AG04450 (cell line): ENCODE data around the gene IP6K3. TPM values are rescaled to one million over a fixed set of nuclear protein-coding genes. Genes with fewer than 3 reads are reported as not detected.

Source experiments
- CTCF ChIA-PET: fragments of 300-600, 350-600 bp; formaldehyde crosslinking; extraction: SDS; loops from one replicate; lab custom pipeline; 2022; ENCODE audit warnings: antibody characterized with exemption, inconsistent platforms; lab: Charles Lee
- POLR2A ChIA-PET: fragments of 350-600 bp; formaldehyde crosslinking; extraction: SDS; loops from one replicate; lab custom pipeline; 2021; ENCODE audit warnings: antibody characterized with exemption, inconsistent platforms; lab: Yijun Ruan, JAX
- DNase-seq: peaks from one replicate; pipeline ENCODE4 v3.0.0-alpha.2; 2011; ENCODE audit warnings: low read depth, low spot score
- H3K27ac ChIP-seq: one replicate; pipeline ENCODE4 v1.5.1; 2012; ENCODE audit warnings: low read depth, low read length, control low read depth
- H3K27me3 ChIP-seq: one replicate; pipeline ENCODE4 v1.6.0; 2012; ENCODE audit warnings: low read length; ENCODE audit not compliant: control insufficient read depth, insufficient read depth
- H3K4me3 ChIP-seq: 2 replicates; pipeline ENCODE4 v1.5.1; 2011; ENCODE audit warnings: mild to moderate bottlenecking, low read depth, low read length, control low read depth
- H3K9me3 ChIP-seq: 2 replicates; pipeline ENCODE4 v1.5.1; 2012; ENCODE audit warnings: low read length; ENCODE audit not compliant: control insufficient read depth, insufficient read depth
- polyA plus RNA-seq: library from polyadenylated mRNA; depleted of rRNA; stranded (reverse); fragments of >200 nt; gene quantifications from 2 replicates; pipeline ENCODE4 v1.2.3, GENCODE V29; 2011
- TF ChIP-seq, protein P1 (sequence below): IDR thresholded peaks from 2 replicates; pipeline ENCODE4 v1.5.1; 2011; ENCODE audit warnings: low read depth, low read length, control low read depth, inconsistent platforms

Gene IP6K3
- polyA plus RNA-seq, 1 experiment: 1.1 TPM

DNA sequence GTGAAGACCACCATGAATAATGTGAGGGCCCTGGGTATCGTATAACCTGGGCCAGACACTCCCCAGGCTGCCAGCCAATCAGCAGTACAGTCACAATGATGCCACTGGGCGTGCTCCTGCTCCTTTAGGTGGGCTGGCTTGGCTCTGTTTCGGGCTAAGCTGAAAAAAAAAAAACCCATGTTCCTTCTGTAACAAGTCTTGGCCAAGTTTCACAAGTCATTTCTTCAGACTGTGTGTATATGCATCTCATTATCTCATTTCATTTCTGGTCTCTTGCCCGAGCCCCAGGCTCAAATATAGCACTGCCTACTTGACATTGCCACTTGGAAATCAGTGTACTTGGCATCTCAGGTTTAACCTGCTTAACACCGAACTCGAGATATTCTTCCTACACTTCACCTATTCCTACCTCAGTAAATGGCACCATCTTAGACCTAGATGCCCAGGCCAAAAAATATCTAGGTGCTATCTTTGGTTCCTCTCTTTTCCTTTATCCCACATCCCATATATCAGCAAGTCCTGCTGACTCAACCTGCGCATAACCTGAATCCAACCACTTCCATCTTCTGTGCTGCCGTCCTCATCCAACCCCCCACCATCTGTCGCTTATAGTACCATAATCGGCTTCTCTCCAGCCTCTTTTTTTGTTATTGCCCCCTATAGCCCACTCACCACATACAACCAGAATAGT is 37.0 kb downstream of the IP6K3 start:
- TF ChIP-seq, protein P1, sequence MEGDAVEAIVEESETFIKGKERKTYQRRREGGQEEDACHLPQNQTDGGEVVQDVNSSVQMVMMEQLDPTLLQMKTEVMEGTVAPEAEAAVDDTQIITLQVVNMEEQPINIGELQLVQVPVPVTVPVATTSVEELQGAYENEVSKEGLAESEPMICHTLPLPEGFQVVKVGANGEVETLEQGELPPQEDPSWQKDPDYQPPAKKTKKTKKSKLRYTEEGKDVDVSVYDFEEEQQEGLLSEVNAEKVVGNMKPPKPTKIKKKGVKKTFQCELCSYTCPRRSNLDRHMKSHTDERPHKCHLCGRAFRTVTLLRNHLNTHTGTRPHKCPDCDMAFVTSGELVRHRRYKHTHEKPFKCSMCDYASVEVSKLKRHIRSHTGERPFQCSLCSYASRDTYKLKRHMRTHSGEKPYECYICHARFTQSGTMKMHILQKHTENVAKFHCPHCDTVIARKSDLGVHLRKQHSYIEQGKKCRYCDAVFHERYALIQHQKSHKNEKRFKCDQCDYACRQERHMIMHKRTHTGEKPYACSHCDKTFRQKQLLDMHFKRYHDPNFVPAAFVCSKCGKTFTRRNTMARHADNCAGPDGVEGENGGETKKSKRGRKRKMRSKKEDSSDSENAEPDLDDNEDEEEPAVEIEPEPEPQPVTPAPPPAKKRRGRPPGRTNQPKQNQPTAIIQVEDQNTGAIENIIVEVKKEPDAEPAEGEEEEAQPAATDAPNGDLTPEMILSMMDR: no peak
- ChIA-PET POLR2A (no interaction called here), CTCF (interaction anchor here (1.1 to 3.7 kb wide), 6 partner anchors 10 to 120 kb away, joined by 3 to 31 read pairs (median 18); no protein-coding TSS in a partner anchor)
- no peak overlapping the region for H3K4me3 ChIP-seq
- peaks cover 6% of the 10 kb centered on the region for H3K27me3 ChIP-seq
- H3K9me3 ChIP-seq: no peaks in the 10 kb centered on the region
- no peak overlapping the region for H3K27ac ChIP-seq
- no peak for DNase-seq

DNA sequence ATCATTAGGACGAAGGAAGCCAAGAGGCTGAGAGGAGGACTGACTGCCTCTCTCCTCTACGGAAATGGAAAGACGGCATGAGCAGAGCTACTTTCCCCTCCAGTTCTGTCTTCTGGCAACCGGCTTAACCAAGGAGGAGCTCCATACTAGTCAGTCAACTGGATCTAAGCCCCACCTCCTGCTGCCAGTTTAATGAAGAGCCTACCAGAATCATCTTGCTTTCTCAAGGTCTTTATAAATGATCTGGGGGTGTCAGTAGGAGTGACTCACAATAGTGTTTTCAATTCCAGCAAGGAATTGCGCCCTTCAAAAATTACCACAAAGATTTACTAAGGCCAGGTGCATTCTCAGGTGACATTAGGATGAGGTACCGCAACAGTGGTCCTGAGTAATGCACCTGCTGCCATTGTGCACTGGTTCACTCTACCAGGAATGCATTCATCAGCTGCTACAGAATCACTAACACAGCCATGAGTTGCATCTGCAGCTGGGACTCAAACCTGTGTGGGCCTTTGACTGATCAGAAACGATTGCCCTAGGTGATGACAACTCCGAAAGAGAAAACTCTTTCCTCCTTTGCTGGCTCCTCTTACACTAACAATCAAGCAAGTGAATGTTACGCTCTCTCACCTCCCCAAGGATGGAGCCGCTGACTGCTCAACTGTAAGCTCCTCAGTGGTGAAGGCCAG is 38.0 kb downstream of the IP6K3 start:
- TF ChIP-seq, protein P1: no peak
- Histone ChIP-seq H3K27ac (no peak overlapping the region), H3K27me3 (peaks cover 2% of the 10 kb centered on the region), H3K4me3 (no peak overlapping the region), H3K9me3 (no peaks in the 10 kb centered on the region)
- no peak for DNase-seq
- ChIA-PET POLR2A (no interaction called here), CTCF (interaction anchor here (0.7 to 3.7 kb wide), 6 partner anchors 9 to 319 kb away, joined by 3 to 26 read pairs (median 3); no protein-coding TSS in a partner anchor)

DNA sequence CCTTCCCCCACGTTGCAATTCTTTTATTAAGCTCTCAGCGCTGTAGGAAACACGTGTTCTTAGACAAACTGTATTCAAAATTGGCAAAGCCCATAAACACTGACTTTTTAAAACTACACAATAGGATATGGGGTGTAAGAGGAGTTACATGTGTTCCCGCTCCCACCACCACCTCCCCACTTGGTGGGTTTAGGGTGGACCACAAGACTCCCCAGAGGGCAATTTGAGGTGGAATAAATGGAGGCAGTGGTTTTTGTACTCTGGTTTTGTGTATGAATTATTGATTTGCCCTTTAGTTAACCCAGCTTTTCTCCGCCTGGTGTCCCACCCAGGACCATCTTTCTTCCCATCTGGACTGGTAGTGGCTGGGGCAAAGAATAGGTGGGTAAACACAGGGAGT is 38.9 kb downstream of the IP6K3 start:
- TF ChIP-seq, protein P1: no peak
- CTCF ChIA-PET: interaction anchor here (0.8 to 1.0 kb wide), 2 partner anchors 122 to 320 kb away, joined by 3 read pairs; no protein-coding TSS in a partner anchor

DNA sequence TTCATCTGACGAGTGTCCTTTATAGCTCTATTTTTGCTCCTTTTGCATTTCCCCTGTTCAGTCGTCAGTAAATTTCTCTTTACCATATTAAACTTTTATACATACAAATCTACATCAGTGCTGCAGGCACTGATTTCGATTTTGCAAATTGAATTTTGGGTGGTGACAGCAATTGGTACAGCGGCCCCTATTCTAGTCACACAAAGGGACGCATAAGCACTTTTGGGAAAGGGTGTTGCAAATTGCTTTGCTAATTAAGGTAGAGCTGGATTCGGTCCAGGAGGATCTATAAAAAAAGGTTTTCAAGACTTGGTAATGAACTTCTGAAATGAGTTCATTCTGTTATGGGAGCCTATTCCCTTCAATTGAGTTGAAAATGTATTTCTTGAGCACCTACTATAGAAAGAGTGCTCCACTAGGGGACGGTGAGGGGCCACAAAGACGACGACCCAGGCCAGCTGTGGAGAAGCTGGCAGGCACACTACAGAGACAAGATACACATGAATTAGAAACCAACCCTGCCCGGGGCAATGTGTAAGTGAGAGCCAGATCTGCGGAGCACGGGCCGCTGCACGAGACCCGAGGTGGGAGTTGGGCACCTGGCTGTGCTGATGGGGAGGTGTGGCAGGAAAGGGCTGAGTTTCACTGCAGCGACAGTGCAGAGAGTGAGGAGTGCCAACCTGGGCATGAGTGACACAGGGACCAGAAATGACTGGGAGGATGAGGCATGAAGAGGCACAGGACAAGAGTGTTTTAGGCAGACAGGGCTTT is 40.6 kb downstream of the IP6K3 start:
- TF ChIP-seq, protein P1: no peak
- CTCF ChIA-PET: interaction anchor here (0.9 to 1.4 kb wide), 3 partner anchors 9 to 120 kb away, joined by 3 to 8 read pairs (median 3); no protein-coding TSS in a partner anchor
- no peak overlapping the region for H3K4me3 ChIP-seq
- H3K27ac ChIP-seq: no peak overlapping the region
- no peaks in the 10 kb centered on the region for H3K9me3 ChIP-seq
- POLR2A ChIA-PET: no interaction called here
- H3K27me3 ChIP-seq: no peaks in the 10 kb centered on the region
- no peak for DNase-seq

More for the DNA sequence above, 38.9 kb downstream of the IP6K3 start:
- Histone ChIP-seq H3K9me3 (no peaks in the 10 kb centered on the region), H3K27ac (no peak overlapping the region), H3K4me3 (no peak overlapping the region), H3K27me3 (no peaks in the 10 kb centered on the region)
- POLR2A ChIA-PET: no interaction called here
- no peak for DNase-seq
